KMS-11 (cell line): ENCODE measurements around the gene NELFB.

ENCODE experiments used
- H2AFZ ChIP-seq: fragments of 200-600 bp; sonication (generic); 2 replicates; pipeline ENCODE4 v1.6.1; 2016; ENCODE audit warnings: antibody characterized with exemption, mixed run types, low read depth
- H3K27ac ChIP-seq: fragments of 200-600 bp; sonication (generic); 2 replicates; pipeline ENCODE4 v1.6.1; 2016; ENCODE audit warnings: mild to moderate bottlenecking, mixed run types
- H3K27me3 ChIP-seq: fragments of 200-600 bp; sonication (generic); 2 replicates; pipeline ENCODE4 v1.6.1; 2017; ENCODE audit warnings: mild to moderate bottlenecking, low read depth, mixed run types, moderate library complexity; ENCODE audit not compliant: insufficient read depth
- H3K36me3 ChIP-seq: fragments of 200-600 bp; sonication (generic); 2 replicates; pipeline ENCODE4 v1.6.1; 2017; ENCODE audit warnings: mild to moderate bottlenecking, mixed run types; ENCODE audit not compliant: insufficient read depth
- H3K4me1 ChIP-seq: fragments of 200-600 bp; sonication (generic); 2 replicates; pipeline ENCODE4 v1.6.1; 2016; ENCODE audit warnings: mild to moderate bottlenecking, low read depth, mixed run types; ENCODE audit not compliant: poor library complexity, severe bottlenecking
- H3K4me2 ChIP-seq: fragments of 200-600 bp; sonication (generic); 2 replicates; pipeline ENCODE4 v1.7.0; 2016; ENCODE audit warnings: mild to moderate bottlenecking, mixed run types
- H3K4me3 ChIP-seq: fragments of 200-600 bp; sonication (generic); IDR thresholded peaks from 2 replicates; pipeline ENCODE4 v1.6.1; 2017; ENCODE audit warnings: low read depth, low read length, mixed read lengths; ENCODE audit not compliant: insufficient read depth
- H3K79me2 ChIP-seq: fragments of 200-600 bp; sonication (generic); 2 replicates; pipeline ENCODE4 v1.6.1; 2016; ENCODE audit warnings: low read depth, mixed run types; ENCODE audit not compliant: insufficient read depth
- H3K9ac ChIP-seq: fragments of 200-600 bp; sonication (generic); 2 replicates; pipeline ENCODE4 v1.6.1; 2016; ENCODE audit warnings: mild to moderate bottlenecking, mixed run types
- H4K20me1 ChIP-seq: fragments of 200-600 bp; sonication (generic); 2 replicates; pipeline ENCODE4 v1.6.1; 2016; ENCODE audit warnings: mild to moderate bottlenecking, mixed run types; ENCODE audit not compliant: insufficient read depth
- TF ChIP-seq, protein P1 (sequence below): fragments of 200-600 bp; sonication (generic); conservative IDR thresholded peaks from 2 replicates; pipeline ENCODE4 v1.6.1; 2017; ENCODE audit warnings: low read depth, mild to moderate bottlenecking, antibody characterized with exemption, low read length, moderate library complexity, mixed read lengths

Gene NELFB

GRCh38 chr9:137293482-137294090, 38.5 kb downstream of the NELFB start:
- Histone ChIP-seq H2AFZ (no peak overlapping the region), H3K4me2 (no peak overlapping the region), H3K4me3 (no peak overlapping the region), H3K27me3 (peaks cover 52% of the 10 kb centered on the region), H3K36me3 (no peaks in the 10 kb centered on the region), H3K9ac (no peak overlapping the region), H3K27ac (no peak overlapping the region), H3K4me1 (no peaks in the 10 kb centered on the region), H3K79me2 (no peaks in the 10 kb centered on the region), H4K20me1 (no peaks in the 10 kb centered on the region)
- TF ChIP-seq, protein P1, sequence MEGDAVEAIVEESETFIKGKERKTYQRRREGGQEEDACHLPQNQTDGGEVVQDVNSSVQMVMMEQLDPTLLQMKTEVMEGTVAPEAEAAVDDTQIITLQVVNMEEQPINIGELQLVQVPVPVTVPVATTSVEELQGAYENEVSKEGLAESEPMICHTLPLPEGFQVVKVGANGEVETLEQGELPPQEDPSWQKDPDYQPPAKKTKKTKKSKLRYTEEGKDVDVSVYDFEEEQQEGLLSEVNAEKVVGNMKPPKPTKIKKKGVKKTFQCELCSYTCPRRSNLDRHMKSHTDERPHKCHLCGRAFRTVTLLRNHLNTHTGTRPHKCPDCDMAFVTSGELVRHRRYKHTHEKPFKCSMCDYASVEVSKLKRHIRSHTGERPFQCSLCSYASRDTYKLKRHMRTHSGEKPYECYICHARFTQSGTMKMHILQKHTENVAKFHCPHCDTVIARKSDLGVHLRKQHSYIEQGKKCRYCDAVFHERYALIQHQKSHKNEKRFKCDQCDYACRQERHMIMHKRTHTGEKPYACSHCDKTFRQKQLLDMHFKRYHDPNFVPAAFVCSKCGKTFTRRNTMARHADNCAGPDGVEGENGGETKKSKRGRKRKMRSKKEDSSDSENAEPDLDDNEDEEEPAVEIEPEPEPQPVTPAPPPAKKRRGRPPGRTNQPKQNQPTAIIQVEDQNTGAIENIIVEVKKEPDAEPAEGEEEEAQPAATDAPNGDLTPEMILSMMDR: no peak

DNA sequence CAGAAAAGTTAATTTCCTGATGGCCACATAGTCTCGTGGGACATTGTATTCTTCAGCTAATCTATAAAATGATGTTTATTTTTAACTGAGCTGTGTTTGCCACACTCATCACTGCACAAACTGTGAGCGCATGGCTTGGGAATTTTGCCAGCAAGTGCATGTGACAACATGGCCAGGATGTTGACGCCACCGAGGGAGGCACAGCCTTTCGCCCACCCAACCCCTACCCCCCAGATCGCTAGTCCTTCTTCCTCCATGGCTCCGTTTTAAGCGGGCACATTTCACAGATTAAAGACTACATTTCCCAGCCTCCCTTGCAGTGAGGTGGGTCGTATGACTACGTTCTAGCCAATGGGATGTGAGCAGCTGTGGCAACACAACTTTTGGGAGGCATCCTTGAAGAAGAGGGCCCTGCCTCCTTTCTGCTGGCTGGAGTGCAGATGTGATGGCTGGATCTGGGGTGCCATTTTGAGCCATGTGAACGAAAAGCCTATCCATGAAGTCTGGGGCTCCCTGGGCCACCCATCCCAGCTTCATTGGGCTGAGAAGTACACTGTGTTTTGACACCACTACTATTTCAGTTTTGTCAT, 39.1 kb downstream of the NELFB start:
- TF ChIP-seq, protein P1: no peak
- Histone ChIP-seq H4K20me1 (no peaks in the 10 kb centered on the region), H3K79me2 (no peaks in the 10 kb centered on the region), H3K27me3 (peaks cover 58% of the 10 kb centered on the region), H3K4me3 (no peak overlapping the region), H3K36me3 (no peaks in the 10 kb centered on the region), H3K9ac (no peak overlapping the region), H2AFZ (no peak overlapping the region), H3K27ac (no peak overlapping the region), H3K4me1 (no peaks in the 10 kb centered on the region), H3K4me2 (no peak overlapping the region)

DNA sequence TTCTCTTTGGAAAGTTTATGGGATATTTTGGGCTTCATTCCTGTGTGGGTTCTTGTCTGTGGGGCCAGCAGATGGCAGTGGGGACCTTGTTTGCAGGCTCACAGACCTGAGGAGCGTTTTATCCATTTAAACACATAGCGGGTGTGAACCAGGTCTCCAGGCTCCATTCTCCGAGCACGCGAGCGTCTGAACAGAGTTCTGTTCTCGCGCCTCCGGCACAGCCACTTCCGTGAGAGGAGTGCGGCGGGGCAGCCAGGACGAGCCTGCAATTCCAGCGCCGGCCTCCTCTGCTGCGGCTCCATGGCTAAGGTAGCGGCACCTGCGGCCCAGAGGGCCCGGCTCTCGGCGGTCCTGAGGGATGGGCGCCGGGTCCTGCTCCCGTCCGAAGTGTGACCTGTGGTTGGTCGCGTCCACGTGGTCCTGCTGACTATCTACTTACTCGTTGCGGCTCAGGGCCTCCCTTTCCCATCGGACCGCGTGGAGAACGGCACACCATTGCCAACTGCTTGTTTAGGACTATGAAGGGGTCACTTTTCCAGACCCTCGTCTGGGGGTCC, 39.6 kb downstream of the NELFB start:
- Histone ChIP-seq H3K27ac (no peak overlapping the region), H2AFZ (0 out of 2 replicates have a peak overlapping the region, but pooled peaks have one; percentile 18), H4K20me1 (no peaks in the 10 kb centered on the region), H3K4me2 (no peak overlapping the region), H3K79me2 (no peaks in the 10 kb centered on the region), H3K27me3 (peaks cover 64% of the 10 kb centered on the region), H3K9ac (no peak overlapping the region), H3K36me3 (no peaks in the 10 kb centered on the region), H3K4me1 (no peaks in the 10 kb centered on the region), H3K4me3 (no peak overlapping the region)
- TF ChIP-seq, protein P1: 0 out of 2 replicates have a peak, but pooled peaks have one; percentile 20

DNA sequence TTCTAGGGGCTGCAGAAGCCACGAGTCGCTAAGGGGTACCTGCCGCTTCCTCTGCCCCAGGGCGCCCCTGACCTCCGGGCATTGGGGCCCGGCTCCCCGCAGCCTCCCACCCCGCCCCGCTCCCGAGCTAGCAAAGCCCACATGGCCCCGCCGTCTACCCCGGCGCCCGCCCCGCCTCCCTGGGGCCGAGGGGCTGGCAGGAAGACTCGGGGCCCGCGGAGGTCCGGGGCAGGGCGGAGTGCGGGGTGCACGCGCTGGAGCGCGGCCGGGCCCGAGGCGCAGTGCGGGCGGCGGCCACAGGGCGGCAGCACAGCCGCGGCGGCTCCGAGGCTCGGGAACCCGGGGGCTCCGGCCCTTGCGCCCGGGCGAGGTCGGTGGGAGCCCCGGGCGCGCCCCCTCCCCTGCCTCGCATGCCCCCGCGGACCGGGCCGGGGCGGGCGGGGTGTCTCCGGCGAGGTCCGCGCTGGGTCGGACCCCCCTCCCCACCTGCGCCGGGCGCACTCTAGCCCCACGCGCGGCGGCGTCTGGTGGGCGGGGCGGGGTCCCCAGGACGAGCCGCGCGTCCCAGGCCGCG, 40.2 kb downstream of the NELFB start:
- H3K4me1 ChIP-seq: peaks cover 4% of the 10 kb centered on the region
- no peak overlapping the region for H3K4me3 ChIP-seq
- H3K9ac ChIP-seq: no peak overlapping the region
- no peaks in the 10 kb centered on the region for H3K79me2 ChIP-seq
- no peak overlapping the region for H3K27ac ChIP-seq
- H3K4me2 ChIP-seq: no peak overlapping the region
- H3K27me3 ChIP-seq: peaks cover 70% of the 10 kb centered on the region
- no peaks in the 10 kb centered on the region for H3K36me3 ChIP-seq
- H2AFZ ChIP-seq: 0 out of 2 replicates have a peak overlapping the region, but pooled peaks have one; percentile 18
- no peaks in the 10 kb centered on the region for H4K20me1 ChIP-seq
- TF ChIP-seq, protein P1: 0 out of 2 replicates have a peak, but pooled peaks have one; percentile 2
